GM18505 (cell line): Measurements from ENCODE around the gene DMAP1.

ENCODE experiments used
- ATAC-seq: cut with Tn5 transposase; IDR thresholded peaks from one replicate; pipeline ENCODE4 v1.9.1; 2021; ENCODE audit not compliant: unreplicated experiment
- POLR2A ChIP-seq: IDR thresholded peaks from 4 replicates; pipeline ENCODE4 v1.6.1; 2011; ENCODE audit warnings: borderline replicate concordance; ENCODE audit not compliant: insufficient read depth, insufficient read length; ENCODE audit errors: extremely low read depth

The DMAP1 gene

GRCh38 chr1:44266400-44267344, 53.4 kb downstream of the DMAP1 start:
- no peak for ATAC-seq
- no peak for TF ChIP-seq POLR2A

- TF ChIP-seq POLR2A = no peak
- ATAC-seq = no peak
Measured at GRCh38 chr1:44267438-44267837, 54.2 kb downstream of the DMAP1 start.

- ATAC-seq = no peak
- TF ChIP-seq POLR2A = no peak
Measured at GRCh38 chr1:44268054-44268453, 54.8 kb downstream of the DMAP1 start.
